Panc1 (cell line): ENCODE results near the gene APBB2.

ENCODE experiments used
- POLR2AphosphoS5 ChIP-seq: IDR thresholded peaks from 2 replicates; pipeline ENCODE4 v1.6.1; 2012; ENCODE audit warnings: mild to moderate bottlenecking, low read depth, low read length, moderate library complexity
- TF ChIP-seq, protein P1 (sequence below): fragments of 450-650 bp; IDR thresholded peaks from 2 replicates; pipeline ENCODE4 v1.5.1; 2017; ENCODE audit warnings: mild to moderate bottlenecking

GRCh38 chr4:41070516-41071281 is 143.6 kb downstream of the APBB2 start:
- TF ChIP-seq, protein P1, sequence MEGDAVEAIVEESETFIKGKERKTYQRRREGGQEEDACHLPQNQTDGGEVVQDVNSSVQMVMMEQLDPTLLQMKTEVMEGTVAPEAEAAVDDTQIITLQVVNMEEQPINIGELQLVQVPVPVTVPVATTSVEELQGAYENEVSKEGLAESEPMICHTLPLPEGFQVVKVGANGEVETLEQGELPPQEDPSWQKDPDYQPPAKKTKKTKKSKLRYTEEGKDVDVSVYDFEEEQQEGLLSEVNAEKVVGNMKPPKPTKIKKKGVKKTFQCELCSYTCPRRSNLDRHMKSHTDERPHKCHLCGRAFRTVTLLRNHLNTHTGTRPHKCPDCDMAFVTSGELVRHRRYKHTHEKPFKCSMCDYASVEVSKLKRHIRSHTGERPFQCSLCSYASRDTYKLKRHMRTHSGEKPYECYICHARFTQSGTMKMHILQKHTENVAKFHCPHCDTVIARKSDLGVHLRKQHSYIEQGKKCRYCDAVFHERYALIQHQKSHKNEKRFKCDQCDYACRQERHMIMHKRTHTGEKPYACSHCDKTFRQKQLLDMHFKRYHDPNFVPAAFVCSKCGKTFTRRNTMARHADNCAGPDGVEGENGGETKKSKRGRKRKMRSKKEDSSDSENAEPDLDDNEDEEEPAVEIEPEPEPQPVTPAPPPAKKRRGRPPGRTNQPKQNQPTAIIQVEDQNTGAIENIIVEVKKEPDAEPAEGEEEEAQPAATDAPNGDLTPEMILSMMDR: no peak
- TF ChIP-seq POLR2AphosphoS5: no peak
